Nucleus accumbens (tissue), 56 donors: Measurements from ENCODE around the gene STOX2.

Source experiments
- DNase-seq, 56 donors: peaks; one replicate each; lab custom pipeline; 2025; lab: John Stamatoyannopoulos, UW

The STOX2 gene

DNA sequence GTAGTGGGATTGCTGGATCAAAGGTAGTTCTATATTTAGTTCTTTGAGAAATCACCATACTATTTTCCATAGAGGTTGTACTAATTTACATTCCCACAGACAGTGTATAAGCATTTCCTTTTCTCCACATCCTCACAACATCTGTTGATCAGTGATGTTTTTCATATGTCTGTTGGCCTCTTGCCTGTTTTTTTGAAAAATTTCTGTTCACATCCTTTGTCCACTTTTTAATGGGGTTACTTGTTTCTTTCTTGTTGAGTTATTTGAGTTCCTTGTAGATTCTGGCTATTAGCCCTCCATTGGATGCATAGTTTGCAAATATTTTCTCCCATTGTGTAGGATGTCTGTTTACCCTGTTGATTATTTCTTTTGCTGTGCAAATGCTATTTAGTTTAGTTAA lies 72.6 kb downstream of the STOX2 start:
- DNase-seq, result no peak

DNA sequence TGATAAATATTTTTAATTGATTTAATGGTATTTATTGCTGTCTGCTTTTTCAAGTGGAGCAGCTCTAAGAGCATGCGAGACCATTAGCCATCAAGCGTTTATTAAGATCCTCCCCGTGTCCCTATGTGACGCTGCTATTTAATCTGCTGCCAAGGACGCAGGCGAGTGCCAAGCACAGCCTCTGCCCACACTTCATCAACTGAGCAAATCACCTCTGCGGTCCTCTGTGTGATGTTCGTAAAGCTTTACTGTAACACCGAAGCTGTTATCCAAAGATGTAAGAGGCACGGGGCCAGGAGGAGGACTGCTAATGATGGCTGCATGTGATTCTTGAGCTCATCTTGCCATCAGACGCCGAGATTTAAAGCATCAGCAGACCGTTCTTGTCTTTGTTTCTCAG lies 79.5 kb downstream of the STOX2 start:
- peak in 6 of 56 donors; percentile 6 to 20 (median 14) for DNase-seq

- DNase-seq, result no peak
Observed at GRCh38 chr4:183985786-183986185, 80.7 kb downstream of the STOX2 start.

DNA sequence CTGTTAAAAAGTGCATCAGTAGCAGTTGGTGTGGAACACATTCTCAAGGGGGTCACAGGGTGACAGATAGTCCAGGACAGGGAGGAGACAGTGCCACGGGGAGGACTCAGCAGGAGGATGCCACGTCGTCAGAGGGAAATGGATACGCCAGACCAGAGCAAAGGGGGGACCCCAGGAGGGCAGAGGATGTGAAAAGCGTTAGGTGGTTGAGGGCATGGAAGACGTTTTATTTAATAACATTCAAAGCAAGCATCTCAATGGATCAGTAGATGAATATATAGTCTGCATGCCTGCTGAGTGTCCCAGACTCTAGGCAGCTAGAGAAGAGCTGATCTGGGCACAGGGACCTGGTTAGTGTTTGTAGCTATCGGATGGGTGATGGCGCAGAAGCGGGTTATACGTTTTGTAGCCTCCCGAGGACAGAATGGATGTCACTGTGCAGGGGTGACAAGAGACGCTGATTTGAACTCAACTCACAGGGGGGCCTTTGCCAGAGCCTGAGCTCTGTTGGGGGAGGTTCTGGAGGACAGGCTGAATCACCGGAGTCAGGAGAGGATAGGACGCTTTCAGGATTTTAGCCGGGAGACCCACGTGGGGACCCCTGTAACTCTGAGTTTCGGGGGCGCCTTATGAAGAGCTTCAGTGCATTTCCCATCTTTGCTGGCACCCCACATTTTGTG lies 81.3 kb downstream of the STOX2 start:
- DNase-seq, result no peak

- peak in 51 of 56 donors; percentile 4 to 82 (median 67) for DNase-seq
Observed at GRCh38 chr4:183986971-183987946, 82.2 kb downstream of the STOX2 start.

DNA sequence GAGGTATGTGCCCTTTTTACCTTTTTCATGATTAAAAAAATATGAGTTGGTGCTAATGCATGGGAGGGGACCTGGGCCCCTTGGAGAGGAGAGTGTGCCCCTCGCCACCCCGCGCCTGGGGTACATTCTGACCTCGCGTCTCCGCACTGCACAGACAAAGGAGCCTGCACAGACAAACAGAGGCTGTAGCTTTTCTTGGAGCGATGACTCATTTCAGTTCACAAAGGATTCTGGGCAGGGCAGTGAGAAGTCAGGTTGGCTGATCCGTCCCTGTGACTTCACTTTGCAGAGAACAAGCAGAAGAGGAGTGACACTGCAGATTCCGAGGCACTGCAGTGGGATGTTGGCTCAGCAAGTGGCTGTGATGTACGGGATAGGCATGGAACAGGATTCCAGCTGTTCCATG lies 82.9 kb downstream of the STOX2 start:
- DNase-seq, result peak in 55 of 56 donors; percentile 2 to 92 (median 73)

GRCh38 chr4:183988874-183989273 lies 83.8 kb downstream of the STOX2 start:
- DNase-seq, result no peak

GRCh38 chr4:183989461-183989860 lies 84.4 kb downstream of the STOX2 start:
- DNase-seq, result no peak

- no peak for DNase-seq
Observed at GRCh38 chr4:183989931-183990330, 84.8 kb downstream of the STOX2 start.

DNA sequence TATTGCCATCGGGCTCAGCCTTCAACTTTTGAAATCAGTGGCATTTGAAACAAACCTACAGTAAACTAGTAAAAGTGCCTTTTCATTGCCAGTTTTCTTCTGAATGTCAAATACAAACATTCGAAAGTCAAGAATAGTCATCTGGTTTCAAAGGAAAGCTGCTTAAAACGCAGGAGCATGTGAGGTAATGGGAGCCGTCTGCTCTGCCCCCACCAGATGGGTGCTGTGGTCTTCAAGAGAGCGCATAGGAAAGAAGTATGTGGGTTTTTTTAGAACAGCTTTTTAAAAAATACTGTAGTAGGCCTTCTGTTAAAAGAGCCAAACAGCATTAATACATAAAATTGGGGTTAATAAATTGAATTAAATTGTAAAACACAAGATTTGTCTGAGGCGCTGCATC lies 88.6 kb downstream of the STOX2 start:
- DNase-seq, result no peak

GRCh38 chr4:183995570-183995969 lies 90.5 kb downstream of the STOX2 start:
- DNase-seq, result no peak

DNA sequence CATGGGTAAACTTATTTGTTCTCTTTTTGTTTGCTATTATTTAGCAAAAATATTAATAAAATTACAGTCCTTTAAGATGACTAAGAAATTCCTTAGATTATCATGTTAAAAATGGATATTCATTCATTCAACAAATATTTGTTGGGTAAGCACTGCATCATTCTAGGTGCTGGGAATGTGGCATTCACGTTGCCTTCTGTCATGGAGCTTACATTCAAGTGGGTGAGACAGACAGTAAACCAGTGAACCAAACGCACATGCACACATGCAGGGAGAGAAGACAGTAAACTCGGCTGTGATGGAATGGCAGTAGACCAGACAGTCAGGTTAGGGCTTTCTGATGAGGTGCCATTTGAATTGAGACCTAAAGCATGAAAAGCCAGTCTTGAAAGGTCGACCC lies 91.8 kb downstream of the STOX2 start:
- no peak for DNase-seq

DNA sequence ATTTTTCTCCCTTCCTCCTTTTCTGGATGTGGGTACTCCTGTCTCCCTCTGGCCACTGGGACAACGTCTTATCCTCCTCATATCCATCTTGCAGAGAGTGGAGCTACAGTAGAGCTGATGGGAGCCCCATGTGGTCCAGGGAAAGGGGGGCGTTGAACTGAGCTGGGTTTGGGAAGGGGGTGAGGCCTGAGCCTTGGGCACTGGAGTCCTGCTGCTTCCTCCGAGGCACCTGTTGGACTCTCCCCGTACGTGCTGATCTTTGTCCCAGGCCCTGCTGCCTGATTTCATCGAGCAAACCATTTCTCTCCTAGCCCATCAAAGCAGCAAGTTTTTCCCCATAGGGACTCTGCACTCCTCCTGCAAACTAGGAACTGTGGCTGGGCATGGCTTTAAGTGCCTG lies 94.3 kb downstream of the STOX2 start:
- no peak for DNase-seq

GRCh38 chr4:184000457-184001396 lies 95.6 kb downstream of the STOX2 start:
- peak in 14 of 56 donors; percentile 5 to 69 (median 38) for DNase-seq

GRCh38 chr4:184003433-184003832 lies 98.3 kb downstream of the STOX2 start:
- no peak for DNase-seq

DNA sequence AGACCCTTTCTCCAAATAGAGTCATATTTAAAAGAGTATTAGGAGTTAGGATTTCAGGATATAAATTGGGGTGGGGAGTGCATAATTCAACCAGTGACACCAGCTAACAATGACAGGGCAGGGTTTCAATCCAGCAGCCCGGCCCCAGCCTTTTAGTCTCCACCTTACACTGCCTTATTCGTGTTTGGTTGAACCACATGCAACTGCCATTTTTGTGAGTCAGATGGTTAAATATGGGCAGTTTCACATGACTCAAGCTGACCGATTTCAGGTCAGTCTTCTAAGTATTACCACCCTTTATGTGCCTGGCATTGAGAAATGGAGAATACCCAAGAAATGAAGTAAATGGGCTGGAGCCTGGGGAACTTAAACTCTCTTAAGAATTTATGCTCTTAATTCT lies 102.8 kb downstream of the STOX2 start:
- no peak for DNase-seq

GRCh38 chr4:184010696-184011095 lies 105.6 kb downstream of the STOX2 start:
- no peak for DNase-seq

- DNase-seq, result no peak
Observed at GRCh38 chr4:184011826-184012380, 106.8 kb downstream of the STOX2 start.

- DNase-seq, result no peak
Observed at GRCh38 chr4:184012937-184013336, 107.8 kb downstream of the STOX2 start.

- DNase-seq, result no peak
Observed at GRCh38 chr4:184014301-184014700, 109.2 kb downstream of the STOX2 start.
